ENCODE results near the gene LCOR. TPM values are rescaled to one million over a fixed set of nuclear protein-coding genes. Genes with fewer than 3 reads are reported as not detected.

LCOR gene
- total RNA-seq, 4 donors from 2014 or later, result 61.9 to 133 (median 81.2) TPM

GRCh38 chr10:96971324-96971723 lies 139.2 kb downstream of the LCOR start:
- no peaks in the 10 kb centered on the region for H3K36me3 ChIP-seq
- no peaks in the 10 kb centered on the region for H3K9me3 ChIP-seq
- peaks cover 0 to 24% (median 5%) of the 10 kb centered on the region in 4 donors for H3K4me1 ChIP-seq
- H3K4me3 ChIP-seq, result no peak overlapping the region
- no peak for TF ChIP-seq CTCF (IDR thresholded peaks at IDR 0.05)
- no peak for TF ChIP-seq POLR2A (IDR thresholded peaks at IDR 0.05)
- H3K27me3 ChIP-seq, result no peaks in the 10 kb centered on the region
- H3K27ac ChIP-seq, result no peak overlapping the region
- DNase-seq, result no peak

- no peaks in the 10 kb centered on the region for H3K9me3 ChIP-seq
- H3K4me3 ChIP-seq, result no peak overlapping the region
- no peak for TF ChIP-seq CTCF (IDR thresholded peaks at IDR 0.05)
- no peak for TF ChIP-seq POLR2A (IDR thresholded peaks at IDR 0.05)
- H3K4me1 ChIP-seq, result peaks cover 0 to 25% (median 5%) of the 10 kb centered on the region in 4 donors
- no peaks in the 10 kb centered on the region for H3K27me3 ChIP-seq
- no peaks in the 10 kb centered on the region for H3K36me3 ChIP-seq
- no peak overlapping the region for H3K27ac ChIP-seq
- DNase-seq, result no peak
Observed at GRCh38 chr10:96972264-96972663, 140.2 kb downstream of the LCOR start.

- Histone ChIP-seq H3K27ac (peak overlapping the region in 1 of 4 donors; percentile 32), H3K4me1 (peaks cover 0 to 25% (median 5%) of the 10 kb centered on the region in 4 donors), H3K9me3 (no peaks in the 10 kb centered on the region), H3K27me3 (no peaks in the 10 kb centered on the region), H3K4me3 (no peak overlapping the region), H3K36me3 (no peaks in the 10 kb centered on the region)
- no peak for TF ChIP-seq CTCF (IDR thresholded peaks at IDR 0.05)
- TF ChIP-seq POLR2A (IDR thresholded peaks at IDR 0.05), result no peak
- no peak for DNase-seq
Observed at GRCh38 chr10:96973809-96974747, 142.0 kb downstream of the LCOR start.

- Histone ChIP-seq H3K4me3 (no peak overlapping the region), H3K9me3 (no peaks in the 10 kb centered on the region), H3K27me3 (no peaks in the 10 kb centered on the region), H3K4me1 (peaks cover 0 to 25% (median 5%) of the 10 kb centered on the region in 4 donors), H3K27ac (no peak overlapping the region), H3K36me3 (no peaks in the 10 kb centered on the region)
- TF ChIP-seq CTCF (IDR thresholded peaks at IDR 0.05) (no peak), POLR2A (IDR thresholded peaks at IDR 0.05) (no peak)
- DNase-seq, result no peak
Observed at GRCh38 chr10:96975136-96975535, 143.0 kb downstream of the LCOR start.

GRCh38 chr10:96978621-96979154 lies 146.6 kb downstream of the LCOR start:
- no peaks in the 10 kb centered on the region for H3K9me3 ChIP-seq
- H3K4me3 ChIP-seq, result no peak overlapping the region
- no peaks in the 10 kb centered on the region for H3K27me3 ChIP-seq
- H3K36me3 ChIP-seq, result peaks cover 0 to 21% (median 0%) of the 10 kb centered on the region in 3 donors
- H3K27ac ChIP-seq, result no peak overlapping the region
- no peak for TF ChIP-seq CTCF (IDR thresholded peaks at IDR 0.05)
- no peak for TF ChIP-seq POLR2A (IDR thresholded peaks at IDR 0.05)
- H3K4me1 ChIP-seq, result peaks cover 0 to 19% (median 3%) of the 10 kb centered on the region in 4 donors
- no peak for DNase-seq

Data from Peyer's patch (tissue), 4 donors.